NCI-H1436 (cell line): ENCODE results near the gene PSPC1.
"Not testable (repeated sequence)": the region's sequence is repeated elsewhere in the genome, so short reads cannot be mapped to it uniquely, and the experiment has no call there.

Source experiments
- DNase-seq: peaks from one replicate; lab custom pipeline; 2025; lab: John Stamatoyannopoulos, UW

Gene PSPC1

GRCh38 chr13:19782727-19783682, at the start of gene PSPC1:
TSS of gene PSPC1 (minus strand) at chr13:19782945. CDS start at chr13:19782757, 188 bp downstream.
- DNase-seq: peak; percentile 84

- no peak for DNase-seq
These were observed 39.9 kb upstream of the PSPC1 start for GRCh38 chr13:19822673-19823072.

GRCh38 chr13:19818223-19818842, 35.6 kb upstream of the PSPC1 start:
- no peak for DNase-seq

GRCh38 chr13:19817510-19818158, 34.9 kb upstream of the PSPC1 start:
- DNase-seq: no peak

- no peak for DNase-seq
These were observed 34.4 kb upstream of the PSPC1 start for GRCh38 chr13:19817106-19817505.

GRCh38 chr13:19815842-19816241, 33.1 kb upstream of the PSPC1 start:
- DNase-seq: not testable (repeated sequence)

- DNase-seq: no peak
These were observed 28.5 kb upstream of the PSPC1 start for GRCh38 chr13:19810996-19811881.

- no peak for DNase-seq
These were observed 27.4 kb upstream of the PSPC1 start for GRCh38 chr13:19810151-19810550.

GRCh38 chr13:19805765-19806164, 23.0 kb upstream of the PSPC1 start:
- DNase-seq: no peak

- DNase-seq: no peak
These were observed 13.2 kb upstream of the PSPC1 start for GRCh38 chr13:19795956-19796355.

- no peak for DNase-seq
These were observed 11.9 kb upstream of the PSPC1 start for GRCh38 chr13:19794631-19795030.

- no peak for DNase-seq
These were observed 9.3 kb upstream of the PSPC1 start for GRCh38 chr13:19791953-19792537.

GRCh38 chr13:19782049-19782726, 557 bp downstream of the PSPC1 start:
- no peak for DNase-seq

GRCh38 chr13:19781526-19781925, 1.2 kb downstream of the PSPC1 start:
- no peak for DNase-seq

- not testable (repeated sequence) for DNase-seq
These were observed 1.9 kb downstream of the PSPC1 start for GRCh38 chr13:19780753-19781418.

GRCh38 chr13:19772306-19772705, 10.4 kb downstream of the PSPC1 start:
- DNase-seq: no peak

- DNase-seq: no peak
These were observed 12.9 kb downstream of the PSPC1 start for GRCh38 chr13:19769854-19770253.

GRCh38 chr13:19767966-19768365, 14.8 kb downstream of the PSPC1 start:
- DNase-seq: no peak

- DNase-seq: no peak
These were observed 16.2 kb downstream of the PSPC1 start for GRCh38 chr13:19766591-19766990.

GRCh38 chr13:19764237-19764636, 18.5 kb downstream of the PSPC1 start:
- DNase-seq: no peak
